Measurements from ENCODE around the gene POLK.
"Not testable (repeated sequence)": the region's sequence is repeated elsewhere in the genome, so short reads cannot be mapped to it uniquely, and the experiment has no call there.

- TF ChIP-seq CTCF (conservative IDR thresholded peaks at IDR 0.05; ENCODE audit: low read depth, low read length); EZH2phosphoT487 (IDR thresholded peaks at IDR 0.05; ENCODE audit: borderline replicate concordance, low read length): not testable (repeated sequence)
Observed at GRCh38 chr5:75498875-75499274, 12.8 kb upstream of the POLK start.
